HepG2 (cell line): ENCODE results near the gene TMEFF2. TPM values are rescaled to one million over a fixed set of nuclear protein-coding genes. Genes with fewer than 3 reads are reported as not detected.

Experiments used
- ATAC-seq: fragments of 200-7000 bp; cut with Tn5 transposase; 3 replicates; pipeline ENCODE4 v1.9.1; 2020; ENCODE audit warnings: mild to moderate bottlenecking, moderate library complexity
- BruUV-seq: library from RNA; stranded (reverse); fragments of 400-500 nt; replicated peaks from 2 replicates; lab custom pipeline; 2021; lab: Mats Ljungman, UMichigan
- CTCF ChIA-PET: fragments of 300-600 bp; formaldehyde crosslinking; extraction: SDS; loops from one replicate; lab custom pipeline; 2021; ENCODE audit warnings: low total read pairs, inconsistent platforms, low intra/inter-chr PET ratio; lab: Yijun Ruan, JAX
- POLR2A ChIA-PET: fragments of 350-600 bp; sonication (Branson Sonifier 250); formaldehyde crosslinking; loops from one replicate; lab custom pipeline; 2020; ENCODE audit warnings: antibody characterized with exemption, inconsistent platforms; lab: Yijun Ruan, JAX
- DNase-seq: peaks from one replicate; pipeline ENCODE4 v3.0.0-alpha.2; 2015; ENCODE audit warnings: low spot score
- FAIRE-seq: peaks from 3 replicates; lab custom pipeline; 2011; peaks lifted over from hg19 to GRCh38; lab: Jason Lieb, UNC
- H2AFZ ChIP-seq: one replicate; pipeline ENCODE4 v1.6.1; 2011; ENCODE audit warnings: low read length, inconsistent platforms
- H3K27ac ChIP-seq: fragments of 300-600 bp; 3 replicates; pipeline ENCODE4 v1.8.0; 2011; ENCODE audit warnings: mixed run types, mild to moderate bottlenecking, mixed read lengths, low read length, inconsistent platforms; ENCODE audit not compliant: insufficient read depth; ENCODE audit errors: extremely low read length
- H3K27me3 ChIP-seq, 2 experiments: fragments of 200-600 bp in 1 of 2; 2 replicates in 1 of 2; 3 replicates in 1 of 2; pipeline versions ENCODE4 v1.6.0 to v1.8.0; 2011; ENCODE audit warnings: low read length in 2 of 2, mild to moderate bottlenecking in 2 of 2, moderate library complexity in 2 of 2, inconsistent platforms in 1 of 2; ENCODE audit not compliant: insufficient read depth in 2 of 2, control insufficient read depth in 1 of 2
- H3K36me3 ChIP-seq, 2 experiments: fragments of 200-600 bp in 1 of 2; replicated peaks in 1 of 2; 2 replicates in 1 of 2; 3 replicates in 1 of 2; pipeline versions ENCODE4 v1.5.1 to v1.8.0; 2011; ENCODE audit warnings: low read length in 2 of 2, inconsistent platforms in 1 of 2; ENCODE audit not compliant: insufficient read depth in 2 of 2, control insufficient read depth in 1 of 2
- H3K4me1 ChIP-seq: 2 replicates; pipeline ENCODE4 v1.5.1; 2012; ENCODE audit warnings: low read length, inconsistent platforms; ENCODE audit not compliant: insufficient read depth
- H3K4me2 ChIP-seq: 2 replicates; pipeline ENCODE4 v1.6.0; 2011; ENCODE audit warnings: low read depth, low read length, inconsistent platforms
- H3K4me3 ChIP-seq, 3 experiments: fragments of 200-600 bp in 1 of 3; sonication (generic), shearing (Covaris generic) in 1 of 3; replicated peaks in 1 of 3; 2 replicates each; pipeline ENCODE4 v1.5.1; 2011 to 2016; ENCODE audit warnings: low read length in 3 of 3, inconsistent platforms in 2 of 3, low read depth in 2 of 3, mild to moderate bottlenecking in 2 of 3, control low read depth in 1 of 3, mixed read lengths in 1 of 3; ENCODE audit not compliant: insufficient read depth in 1 of 3
- H3K79me2 ChIP-seq: one replicate; pipeline ENCODE4 v1.6.1; 2011; ENCODE audit warnings: low read length, inconsistent platforms; ENCODE audit not compliant: insufficient read depth
- H3K9ac ChIP-seq: 2 replicates; pipeline ENCODE4 v1.6.0; 2011; ENCODE audit warnings: mild to moderate bottlenecking, low read depth, low read length, inconsistent platforms; ENCODE audit not compliant: insufficient read depth
- H3K9me3 ChIP-seq: 2 replicates; pipeline ENCODE4 v1.5.1; 2012; ENCODE audit warnings: mild to moderate bottlenecking, low read length
- H4K20me1 ChIP-seq: 2 replicates; pipeline ENCODE4 v1.6.0; 2011; ENCODE audit warnings: inconsistent platforms, mild to moderate bottlenecking, low read length, moderate library complexity; ENCODE audit not compliant: insufficient read depth
- CEBPB ChIP-seq: IDR thresholded peaks from 2 replicates; pipeline ENCODE4 v1.6.1; 2011; ENCODE audit warnings: low read depth, low read length, improper control_type of control experiment, borderline replicate concordance
- HIC2 ChIP-seq: sonication (generic); formaldehyde crosslinking; IDR thresholded peaks from 2 replicates; pipeline ENCODE4 v1.9.0; 2022; ENCODE audit warnings: low read depth, missing genetic modification reagents
- IRX3 ChIP-seq: sonication (generic); formaldehyde crosslinking; IDR thresholded peaks from 2 replicates; pipeline ENCODE4 v1.8.1; 2023; ENCODE audit warnings: mild to moderate bottlenecking, low read depth, missing genetic modification reagents, borderline replicate concordance
- NFE2L1 ChIP-seq: sonication (generic); formaldehyde crosslinking; IDR thresholded peaks from 2 replicates; pipeline ENCODE4 v1.4.0; 2020; ENCODE audit warnings: missing genetic modification reagents, mild to moderate bottlenecking, borderline replicate concordance
- PAWR ChIP-seq: sonication (generic); formaldehyde crosslinking; IDR thresholded peaks from 2 replicates; pipeline ENCODE4 v1.4.0; 2020; ENCODE audit warnings: missing genetic modification reagents, mild to moderate bottlenecking, borderline replicate concordance
- RARA ChIP-seq: IDR thresholded peaks from 2 replicates; pipeline ENCODE4 v1.6.1; 2016; ENCODE audit warnings: missing genetic modification reagents, missing compliant biosample characterization
- ZNF670 ChIP-seq: sonication (generic); formaldehyde crosslinking; IDR thresholded peaks from 2 replicates; pipeline ENCODE4 v1.8.0; 2022; ENCODE audit warnings: mild to moderate bottlenecking, missing genetic modification reagents, borderline replicate concordance
- ZNF703 ChIP-seq: sonication (generic); formaldehyde crosslinking; IDR thresholded peaks from 2 replicates; pipeline ENCODE4 v1.5.1; 2020; ENCODE audit warnings: missing genetic modification reagents, mild to moderate bottlenecking, moderate library complexity, borderline replicate concordance
- ZNF761 ChIP-seq: sonication (generic); formaldehyde crosslinking; conservative IDR thresholded peaks from 2 replicates; pipeline ENCODE4 v1.4.0; 2020; ENCODE audit warnings: mild to moderate bottlenecking, missing genetic modification reagents
- ZNF83 ChIP-seq: sonication (generic); formaldehyde crosslinking; IDR thresholded peaks from 2 replicates; pipeline ENCODE4 v1.4.0; 2020; ENCODE audit warnings: missing genetic modification reagents, mild to moderate bottlenecking, borderline replicate concordance
- WGBS: methylation state at CpG from one replicate; pipeline ENCODE4 v1.1.6; 2017; ENCODE audit warnings: low lambda C conversion rate; 5-methylcytosine and 5-hydroxymethylcytosine counted together
- in situ Hi-C: cut with HindIII; loops from 2 replicates; pipeline ENCODE4 v1.10.0; 2017; ENCODE audit warnings: low pct_unique_long_range_greater_than_20kb; ENCODE audit not compliant: extremely low pct_ligation_motif_present
- intact Hi-C: fragments of 100-400 bp; cut with micrococcal nuclease; formaldehyde crosslinking; loops from one replicate; pipeline ENCODE4 v1.10.0; 2022; ENCODE audit not compliant: unreplicated experiment
- polyA plus RNA-seq, 8 experiments: library from polyadenylated mRNA; depleted of rRNA in 3 of 8; stranded (reverse) in 7 of 8; unstranded in 1 of 8; fragments of >200 nt; fragmentation: Illumina TruSeq in 4 of 8; extraction: Trizol in 4 of 8; gene quantifications; 2 replicates each; pipeline versions ENCODE4 v1.2.1 to v1.2.3, GENCODE V29; 2011 to 2016; ENCODE audit warnings: low read depth in 4 of 8, missing spikeins in 1 of 8, mixed read lengths in 1 of 8; ENCODE audit not compliant: insufficient read depth in 1 of 8
- total RNA-seq, 5 experiments: library from RNA; depleted of rRNA; stranded (reverse); fragments of >200 nt; fragmentation: Illumina TruSeq; extraction: Trizol; gene quantifications; 2 replicates each; pipeline ENCODE4 v1.2.3, GENCODE V29; 2016; ENCODE audit warnings: low read depth in 1 of 5
- TF ChIP-seq, protein P1 (sequence below): sonication (generic); formaldehyde crosslinking; IDR thresholded peaks from 2 replicates; pipeline ENCODE4 v1.8.0; 2022; ENCODE audit warnings: mild to moderate bottlenecking, missing genetic modification reagents, moderate library complexity
- TF ChIP-seq, protein P2 (sequence below), 2 experiments: sonication (generic) in 1 of 2; formaldehyde crosslinking in 1 of 2; IDR thresholded peaks; 2 replicates each; pipeline versions ENCODE4 v1.5.1 to v1.6.1; 2011 to 2020; ENCODE audit warnings: borderline replicate concordance in 1 of 2, low read depth in 1 of 2, low read length in 1 of 2, mild to moderate bottlenecking in 1 of 2, missing genetic modification reagents in 1 of 2, moderate library complexity in 1 of 2

The TMEFF2 gene
- total and polyA plus RNA-seq, 2 of the 13 experiments (the other 11 are each of a cell fraction or from before 2014, with no cell fraction given), result not detected

DNA sequence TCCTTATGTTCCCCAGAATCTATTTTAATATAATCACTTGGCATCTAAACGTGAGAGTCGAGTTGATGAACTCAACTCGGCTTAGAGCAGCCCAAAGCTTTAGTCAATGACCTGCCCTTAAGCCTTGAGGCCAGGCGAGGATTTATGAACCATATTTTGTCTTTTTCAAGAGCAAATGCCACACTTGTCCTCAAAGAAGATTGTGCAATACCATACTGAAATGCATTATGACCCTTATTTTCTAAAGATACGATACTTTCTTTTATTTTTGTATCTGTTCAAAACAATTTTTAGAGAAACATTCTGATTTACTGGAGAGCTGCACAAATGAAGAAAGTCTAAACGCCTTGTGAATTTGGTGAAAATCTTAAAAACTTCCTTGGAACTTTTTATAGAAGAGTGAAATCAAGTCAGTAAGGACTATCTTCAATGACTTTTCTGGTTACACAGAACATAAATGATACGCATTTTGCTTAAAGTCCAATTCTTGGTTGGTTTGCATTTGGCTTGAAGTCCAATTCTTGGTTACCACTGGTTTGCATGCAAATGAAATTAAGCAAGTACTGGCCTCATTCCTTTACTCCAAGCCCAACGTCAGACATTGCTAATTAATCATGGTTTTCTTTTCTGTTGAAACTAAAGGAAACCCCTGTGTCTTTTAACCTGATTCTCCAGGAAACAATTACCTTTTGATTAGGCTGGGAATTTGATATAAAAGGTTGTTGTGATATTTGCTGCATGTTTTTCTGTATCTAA is 242.0 kb downstream of the TMEFF2 start:
- no peak for FAIRE-seq

DNA sequence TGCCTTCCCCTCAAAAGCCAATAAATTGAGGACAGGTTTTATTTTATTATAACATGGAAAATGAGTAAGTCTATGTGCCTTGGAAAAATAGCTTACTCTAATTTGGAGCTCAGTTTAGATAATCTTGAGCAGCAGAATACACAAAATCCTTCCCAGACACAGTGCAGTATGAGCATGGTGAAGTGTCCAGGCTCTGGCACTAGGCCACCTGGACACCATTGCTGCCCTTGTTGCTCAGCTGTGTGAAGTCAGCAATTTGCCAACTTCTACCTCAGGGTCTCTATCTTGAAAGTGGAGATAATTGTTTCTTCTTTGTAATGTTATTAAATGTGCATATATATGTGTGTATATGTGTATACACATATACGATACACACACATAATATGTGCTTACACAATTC is 242.9 kb downstream of the TMEFF2 start:
- H3K79me2 ChIP-seq, result no peaks in the 10 kb centered on the region
- FAIRE-seq, result no peak
- no peak overlapping the region for H3K4me2 ChIP-seq
- 93% methylated on average over 1 of the region's 1 CpG for WGBS
- CTCF ChIA-PET, result no interaction called here
- POLR2A ChIA-PET, result no interaction called here
- H3K9ac ChIP-seq, result no peak overlapping the region
- no peaks in the 10 kb centered on the region for H3K4me1 ChIP-seq
- no peak overlapping the region for H2AFZ ChIP-seq
- ATAC-seq, result no peak
- no peak overlapping the region for H3K4me3 ChIP-seq
- intact Hi-C loops, result no loop called here
- no peak for DNase-seq
- no peaks in the 10 kb centered on the region for H3K9me3 ChIP-seq
- H3K27me3 ChIP-seq, result no peaks in the 10 kb centered on the region
- BruUV-seq, result no TSS peak
- no peaks in the 10 kb centered on the region for H4K20me1 ChIP-seq
- in situ Hi-C loops, result no loop called here
- H3K27ac ChIP-seq, result no peak overlapping the region
- no peaks in the 10 kb centered on the region for H3K36me3 ChIP-seq
- TF ChIP-seq, protein P1, sequence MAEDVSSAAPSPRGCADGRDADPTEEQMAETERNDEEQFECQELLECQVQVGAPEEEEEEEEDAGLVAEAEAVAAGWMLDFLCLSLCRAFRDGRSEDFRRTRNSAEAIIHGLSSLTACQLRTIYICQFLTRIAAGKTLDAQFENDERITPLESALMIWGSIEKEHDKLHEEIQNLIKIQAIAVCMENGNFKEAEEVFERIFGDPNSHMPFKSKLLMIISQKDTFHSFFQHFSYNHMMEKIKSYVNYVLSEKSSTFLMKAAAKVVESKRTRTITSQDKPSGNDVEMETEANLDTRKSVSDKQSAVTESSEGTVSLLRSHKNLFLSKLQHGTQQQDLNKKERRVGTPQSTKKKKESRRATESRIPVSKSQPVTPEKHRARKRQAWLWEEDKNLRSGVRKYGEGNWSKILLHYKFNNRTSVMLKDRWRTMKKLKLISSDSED (CRISPR knock-in tag), result no peak
- TF ChIP-seq ZNF703 (CRISPR knock-in tag) (no peak), HIC2 (CRISPR knock-in tag) (no peak), ZNF761 (no peak), ZNF83 (no peak), IRX3 (CRISPR knock-in tag) (no peak), ZNF670 (CRISPR knock-in tag) (no peak), PAWR (CRISPR knock-in tag) (no peak), RARA (no peak)
- TF ChIP-seq, protein P2, sequence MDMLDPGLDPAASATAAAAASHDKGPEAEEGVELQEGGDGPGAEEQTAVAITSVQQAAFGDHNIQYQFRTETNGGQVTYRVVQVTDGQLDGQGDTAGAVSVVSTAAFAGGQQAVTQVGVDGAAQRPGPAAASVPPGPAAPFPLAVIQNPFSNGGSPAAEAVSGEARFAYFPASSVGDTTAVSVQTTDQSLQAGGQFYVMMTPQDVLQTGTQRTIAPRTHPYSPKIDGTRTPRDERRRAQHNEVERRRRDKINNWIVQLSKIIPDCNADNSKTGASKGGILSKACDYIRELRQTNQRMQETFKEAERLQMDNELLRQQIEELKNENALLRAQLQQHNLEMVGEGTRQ (IDR thresholded peaks at IDR 0.05; ENCODE audit: low read depth, low read length), result no peak
- TF ChIP-seq, protein P2 (CRISPR knock-in tag; IDR thresholded peaks at IDR 0.05; ENCODE audit: borderline replicate concordance), result no peak

More for the DNA sequence above, 242.0 kb downstream of the TMEFF2 start:
- Histone ChIP-seq H3K27me3 (no peaks in the 10 kb centered on the region), H2AFZ (no peak overlapping the region), H3K4me1 (no peaks in the 10 kb centered on the region), H3K79me2 (no peaks in the 10 kb centered on the region), H4K20me1 (no peaks in the 10 kb centered on the region), H3K36me3 (no peaks in the 10 kb centered on the region), H3K4me2 (no peak overlapping the region), H3K4me3 (no peak overlapping the region), H3K9ac (no peak overlapping the region), H3K27ac (no peak overlapping the region), H3K9me3 (no peaks in the 10 kb centered on the region)
- ChIA-PET POLR2A (no interaction called here), CTCF (no interaction called here)
- no TSS peak for BruUV-seq
- no peak for ATAC-seq
- in situ Hi-C loops (no loop called here), intact Hi-C loops (no loop called here)
- TF ChIP-seq NFE2L1 (no peak), CEBPB (peak; percentile 85)
- no peak for DNase-seq
- 42% methylated on average over 8 of the region's 8 CpGs for WGBS
